KMS-11 (cell line): ENCODE data around the gene RPL3.

Source experiments
- H2AFZ ChIP-seq: fragments of 200-600 bp; sonication (generic); 2 replicates; pipeline ENCODE4 v1.6.1; 2016; ENCODE audit warnings: antibody characterized with exemption, mixed run types, low read depth
- H3K27ac ChIP-seq: fragments of 200-600 bp; sonication (generic); 2 replicates; pipeline ENCODE4 v1.6.1; 2016; ENCODE audit warnings: mild to moderate bottlenecking, mixed run types
- H3K27me3 ChIP-seq: fragments of 200-600 bp; sonication (generic); 2 replicates; pipeline ENCODE4 v1.6.1; 2017; ENCODE audit warnings: mild to moderate bottlenecking, low read depth, mixed run types, moderate library complexity; ENCODE audit not compliant: insufficient read depth
- H3K36me3 ChIP-seq: fragments of 200-600 bp; sonication (generic); 2 replicates; pipeline ENCODE4 v1.6.1; 2017; ENCODE audit warnings: mild to moderate bottlenecking, mixed run types; ENCODE audit not compliant: insufficient read depth
- H3K4me1 ChIP-seq: fragments of 200-600 bp; sonication (generic); 2 replicates; pipeline ENCODE4 v1.6.1; 2016; ENCODE audit warnings: mild to moderate bottlenecking, low read depth, mixed run types; ENCODE audit not compliant: poor library complexity, severe bottlenecking
- H3K4me2 ChIP-seq: fragments of 200-600 bp; sonication (generic); 2 replicates; pipeline ENCODE4 v1.7.0; 2016; ENCODE audit warnings: mild to moderate bottlenecking, mixed run types
- H3K4me3 ChIP-seq: fragments of 200-600 bp; sonication (generic); IDR thresholded peaks from 2 replicates; pipeline ENCODE4 v1.6.1; 2017; ENCODE audit warnings: low read depth, low read length, mixed read lengths; ENCODE audit not compliant: insufficient read depth
- H3K79me2 ChIP-seq: fragments of 200-600 bp; sonication (generic); 2 replicates; pipeline ENCODE4 v1.6.1; 2016; ENCODE audit warnings: low read depth, mixed run types; ENCODE audit not compliant: insufficient read depth
- H3K9ac ChIP-seq: fragments of 200-600 bp; sonication (generic); 2 replicates; pipeline ENCODE4 v1.6.1; 2016; ENCODE audit warnings: mild to moderate bottlenecking, mixed run types
- H4K20me1 ChIP-seq: fragments of 200-600 bp; sonication (generic); 2 replicates; pipeline ENCODE4 v1.6.1; 2016; ENCODE audit warnings: mild to moderate bottlenecking, mixed run types; ENCODE audit not compliant: insufficient read depth
- TF ChIP-seq, protein P1 (sequence below): fragments of 200-600 bp; sonication (generic); conservative IDR thresholded peaks from 2 replicates; pipeline ENCODE4 v1.6.1; 2017; ENCODE audit warnings: low read depth, mild to moderate bottlenecking, antibody characterized with exemption, low read length, moderate library complexity, mixed read lengths

RPL3 gene

DNA sequence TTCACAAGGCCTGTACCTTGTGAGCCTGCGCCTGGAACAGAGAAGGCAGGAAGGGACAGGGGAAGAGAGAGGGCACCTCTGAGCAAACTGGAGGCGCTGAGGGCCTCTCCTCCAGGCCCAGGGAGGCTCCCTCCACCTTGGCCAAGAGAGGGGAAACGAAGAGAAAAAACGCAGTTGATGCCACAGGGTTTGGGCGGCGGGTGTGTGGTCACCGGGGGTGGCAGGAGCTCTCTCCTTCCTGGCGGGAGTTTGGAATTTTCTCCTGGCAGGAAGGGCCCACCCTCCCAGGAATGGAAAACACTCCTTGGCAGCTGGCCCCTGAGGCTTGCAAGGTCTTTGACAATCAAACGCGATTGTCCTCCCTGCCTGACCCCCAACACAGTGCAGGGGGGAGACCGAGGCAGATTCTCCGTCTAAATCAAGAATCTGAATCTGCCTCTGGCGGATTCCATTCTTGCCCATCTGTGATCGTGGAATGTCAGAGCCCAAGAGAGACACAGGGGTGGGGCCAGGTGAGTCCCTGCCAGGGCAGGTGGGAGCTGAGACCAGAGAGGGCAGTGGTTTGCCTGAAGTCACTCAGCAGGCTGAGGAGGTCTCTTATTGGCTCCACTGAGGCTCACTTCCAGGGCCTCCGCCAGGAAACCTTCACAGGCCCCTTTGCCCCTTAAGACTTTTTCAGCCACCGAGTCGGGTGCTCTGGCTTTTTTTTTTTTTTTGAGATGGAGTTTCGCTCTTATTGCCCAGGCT is 21.0 kb downstream of the RPL3 start:
- Histone ChIP-seq H3K36me3 (no peaks in the 10 kb centered on the region), H3K4me3 (no peak overlapping the region), H3K27ac (no peak overlapping the region), H2AFZ (no peak overlapping the region), H3K4me1 (peaks cover 5% of the 10 kb centered on the region), H4K20me1 (no peaks in the 10 kb centered on the region), H3K9ac (no peak overlapping the region), H3K79me2 (no peaks in the 10 kb centered on the region), H3K27me3 (peaks cover 49% of the 10 kb centered on the region), H3K4me2 (no peak overlapping the region)
- TF ChIP-seq, protein P1, sequence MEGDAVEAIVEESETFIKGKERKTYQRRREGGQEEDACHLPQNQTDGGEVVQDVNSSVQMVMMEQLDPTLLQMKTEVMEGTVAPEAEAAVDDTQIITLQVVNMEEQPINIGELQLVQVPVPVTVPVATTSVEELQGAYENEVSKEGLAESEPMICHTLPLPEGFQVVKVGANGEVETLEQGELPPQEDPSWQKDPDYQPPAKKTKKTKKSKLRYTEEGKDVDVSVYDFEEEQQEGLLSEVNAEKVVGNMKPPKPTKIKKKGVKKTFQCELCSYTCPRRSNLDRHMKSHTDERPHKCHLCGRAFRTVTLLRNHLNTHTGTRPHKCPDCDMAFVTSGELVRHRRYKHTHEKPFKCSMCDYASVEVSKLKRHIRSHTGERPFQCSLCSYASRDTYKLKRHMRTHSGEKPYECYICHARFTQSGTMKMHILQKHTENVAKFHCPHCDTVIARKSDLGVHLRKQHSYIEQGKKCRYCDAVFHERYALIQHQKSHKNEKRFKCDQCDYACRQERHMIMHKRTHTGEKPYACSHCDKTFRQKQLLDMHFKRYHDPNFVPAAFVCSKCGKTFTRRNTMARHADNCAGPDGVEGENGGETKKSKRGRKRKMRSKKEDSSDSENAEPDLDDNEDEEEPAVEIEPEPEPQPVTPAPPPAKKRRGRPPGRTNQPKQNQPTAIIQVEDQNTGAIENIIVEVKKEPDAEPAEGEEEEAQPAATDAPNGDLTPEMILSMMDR: no peak

DNA sequence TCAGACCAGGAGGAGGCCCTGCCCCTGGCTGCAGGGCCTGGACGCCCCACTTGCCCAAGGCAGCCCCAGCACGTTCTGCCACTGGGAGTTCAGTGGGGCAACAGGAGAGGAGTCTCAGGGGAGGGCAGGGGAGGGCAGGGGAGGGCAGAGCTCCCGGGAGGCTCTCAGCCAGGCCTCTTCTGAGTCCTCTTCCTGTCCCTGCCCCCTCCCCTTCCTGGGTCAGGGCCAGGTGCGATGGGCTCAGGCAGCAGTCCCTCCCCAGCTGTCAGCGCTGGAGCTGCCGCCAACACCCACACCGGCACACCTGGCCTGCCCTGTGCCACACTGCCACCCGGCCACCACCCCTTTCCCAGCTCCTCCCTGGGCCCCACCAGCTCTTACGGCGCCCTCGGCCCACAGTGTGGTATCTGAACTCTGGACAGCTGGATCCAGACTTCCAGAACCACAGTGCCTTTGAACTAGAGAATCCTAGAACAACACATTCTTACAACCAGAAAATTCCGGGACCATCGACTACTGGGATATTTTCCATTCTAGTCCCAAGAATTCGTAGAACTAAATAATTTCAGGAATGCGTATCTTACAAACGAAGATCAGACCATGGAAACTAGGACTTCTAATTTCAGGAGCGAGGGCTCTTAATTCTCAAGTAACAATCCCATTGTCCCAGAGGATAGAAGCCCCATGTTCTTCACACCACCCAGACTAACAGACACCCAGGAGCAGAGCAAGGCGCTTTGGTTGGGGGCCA is 21.8 kb downstream of the RPL3 start:
- Histone ChIP-seq H3K4me3 (no peak overlapping the region), H4K20me1 (no peaks in the 10 kb centered on the region), H3K79me2 (no peaks in the 10 kb centered on the region), H3K36me3 (no peaks in the 10 kb centered on the region), H3K27me3 (peaks cover 54% of the 10 kb centered on the region), H3K27ac (no peak overlapping the region), H3K9ac (no peak overlapping the region), H2AFZ (no peak overlapping the region), H3K4me2 (no peak overlapping the region), H3K4me1 (peaks cover 5% of the 10 kb centered on the region)
- TF ChIP-seq, protein P1: no peak

DNA sequence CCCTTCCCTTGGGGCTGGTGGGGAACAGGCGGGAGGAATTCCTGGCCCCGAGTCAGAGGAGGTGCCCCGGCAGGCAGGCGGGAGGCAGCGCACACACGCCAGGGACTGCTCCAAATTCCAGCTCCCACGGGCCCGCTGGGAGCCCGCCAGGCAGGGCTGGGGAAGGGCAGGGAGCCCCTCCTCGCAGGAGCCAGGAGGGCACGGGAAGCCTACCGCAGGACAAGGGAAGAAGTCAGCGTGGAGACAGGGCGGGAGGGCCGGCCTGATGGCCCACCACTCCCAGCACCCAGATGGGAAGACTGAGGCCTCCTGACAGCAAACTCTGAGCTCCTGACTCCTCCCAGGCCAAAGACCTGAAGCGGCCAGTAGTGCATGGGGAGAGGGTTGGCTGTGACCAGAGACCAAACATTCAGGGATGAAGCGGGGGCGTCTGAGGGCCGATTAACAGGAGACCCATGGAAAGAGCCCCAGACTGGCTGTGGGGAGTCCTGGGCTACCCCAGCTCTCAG is 22.4 kb downstream of the RPL3 start:
- peaks cover 55% of the 10 kb centered on the region for H3K27me3 ChIP-seq
- H3K27ac ChIP-seq: no peak overlapping the region
- H3K79me2 ChIP-seq: no peaks in the 10 kb centered on the region
- H2AFZ ChIP-seq: no peak overlapping the region
- no peak overlapping the region for H3K4me3 ChIP-seq
- H4K20me1 ChIP-seq: no peaks in the 10 kb centered on the region
- no peak overlapping the region for H3K4me2 ChIP-seq
- TF ChIP-seq, protein P1: no peak
- H3K9ac ChIP-seq: no peak overlapping the region
- H3K36me3 ChIP-seq: no peaks in the 10 kb centered on the region
- peaks cover 5% of the 10 kb centered on the region for H3K4me1 ChIP-seq

DNA sequence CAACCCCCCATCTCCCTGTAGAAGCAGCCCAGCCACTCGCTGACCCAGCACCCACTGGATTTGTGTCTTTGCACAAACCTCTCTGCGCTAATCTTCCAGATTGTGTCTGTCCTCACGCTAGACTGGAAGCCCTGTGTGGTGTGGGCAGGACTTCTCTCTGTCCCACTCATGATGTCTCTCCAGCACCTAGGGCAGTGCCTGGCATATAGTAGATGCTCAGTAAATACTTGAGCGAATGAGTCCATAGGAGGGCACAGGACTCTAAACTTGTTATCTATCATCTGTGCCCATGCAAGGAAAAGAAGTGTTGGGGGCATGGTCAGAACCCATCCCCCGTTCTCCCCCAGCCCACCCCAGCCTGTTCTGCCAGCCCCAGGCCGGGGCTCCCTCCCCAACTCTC is 22.9 kb downstream of the RPL3 start:
- no peak overlapping the region for H3K27ac ChIP-seq
- H3K27me3 ChIP-seq: peaks cover 58% of the 10 kb centered on the region
- no peaks in the 10 kb centered on the region for H3K79me2 ChIP-seq
- H2AFZ ChIP-seq: no peak overlapping the region
- no peak overlapping the region for H3K9ac ChIP-seq
- no peak overlapping the region for H3K4me3 ChIP-seq
- H3K36me3 ChIP-seq: no peaks in the 10 kb centered on the region
- H3K4me1 ChIP-seq: peaks cover 5% of the 10 kb centered on the region
- TF ChIP-seq, protein P1: no peak
- no peak overlapping the region for H3K4me2 ChIP-seq
- no peaks in the 10 kb centered on the region for H4K20me1 ChIP-seq
